Stimulated activated CD8-positive, alpha-beta memory T cell treated with anti-CD3 and anti-CD28 coated beads, Interleukin-15, amount 100 ng/mL, for 24 hours (primary cell): ENCODE data around the gene LHPP.

ENCODE experiments used
- DNase-seq: peaks from one replicate; pipeline ENCODE4 v3.0.0-alpha.2; 2020; ENCODE audit warnings: low read depth

Gene LHPP

GRCh38 chr10:124470544-124471434, 9.2 kb downstream of the LHPP start:
- DNase-seq: no peak

GRCh38 chr10:124472071-124472470, 10.4 kb downstream of the LHPP start:
- DNase-seq: no peak

GRCh38 chr10:124473070-124473469, 11.4 kb downstream of the LHPP start:
- DNase-seq: no peak

- no peak for DNase-seq
These were observed 13.0 kb downstream of the LHPP start for GRCh38 chr10:124474514-124475070.

- no peak for DNase-seq
These were observed 14.6 kb downstream of the LHPP start for GRCh38 chr10:124476043-124476725.

- no peak for DNase-seq
These were observed 16.2 kb downstream of the LHPP start for GRCh38 chr10:124477614-124478363.

GRCh38 chr10:124478515-124478914, 16.9 kb downstream of the LHPP start:
- no peak for DNase-seq

GRCh38 chr10:124480860-124481259, 19.2 kb downstream of the LHPP start:
- no peak for DNase-seq

GRCh38 chr10:124481717-124482116, 20.1 kb downstream of the LHPP start:
- no peak for DNase-seq

- DNase-seq: no peak
These were observed 20.7 kb downstream of the LHPP start for GRCh38 chr10:124482236-124482800.

- DNase-seq: no peak
These were observed 21.3 kb downstream of the LHPP start for GRCh38 chr10:124482876-124483275.

- DNase-seq: no peak
These were observed 22.4 kb downstream of the LHPP start for GRCh38 chr10:124484031-124484430.

GRCh38 chr10:124484661-124485060, 23.0 kb downstream of the LHPP start:
- DNase-seq: no peak

GRCh38 chr10:124486635-124487034, 25.0 kb downstream of the LHPP start:
- no peak for DNase-seq

GRCh38 chr10:124491105-124491504, 29.5 kb downstream of the LHPP start:
- DNase-seq: no peak

- DNase-seq: no peak
These were observed 30.6 kb downstream of the LHPP start for GRCh38 chr10:124492266-124492665.

GRCh38 chr10:124493214-124493882, 31.7 kb downstream of the LHPP start:
- no peak for DNase-seq

GRCh38 chr10:124494046-124494807, 32.6 kb downstream of the LHPP start:
- DNase-seq: no peak

GRCh38 chr10:124495162-124495561, 33.5 kb downstream of the LHPP start:
- DNase-seq: no peak

GRCh38 chr10:124495725-124496124, 34.1 kb downstream of the LHPP start:
- no peak for DNase-seq

- DNase-seq: no peak
These were observed 34.5 kb downstream of the LHPP start for GRCh38 chr10:124496150-124496549.
